K562 (cell line): ENCODE measurements around the gene ABHD16A. TPM values are rescaled to one million over a fixed set of nuclear protein-coding genes. Genes with fewer than 3 reads are reported as not detected.
A peak's percentile ranks its signal among the peaks of the same experiment; 100 is the strongest.

Experiments used
- ATAC-seq: fragments of 200-7000 bp; cut with Tn5 transposase; 3 replicates; pipeline ENCODE4 v1.9.1; 2020; ENCODE audit warnings: moderate library complexity
- BruUV-seq: library from RNA; stranded (reverse); fragments of 400-500 nt; replicated peaks from 2 replicates; lab custom pipeline; 2021; lab: Mats Ljungman, UMichigan
- CTCF ChIA-PET: fragments of 300-600 bp; formaldehyde crosslinking; extraction: SDS; loops from one replicate; lab custom pipeline; 2021; ENCODE audit warnings: low intra/inter-chr PET ratio; lab: Yijun Ruan, JAX
- POLR2A ChIA-PET: fragments of 300-600, 350-650 bp; sonication (Branson Sonifier 250); formaldehyde crosslinking; extraction: SDS; loops from one replicate; lab custom pipeline; 2021; ENCODE audit warnings: antibody characterized with exemption, inconsistent platforms; lab: Yijun Ruan, JAX
- DNase-seq, 4 experiments: peaks; one replicate each; pipeline versions ENCODE4 v3.0.0 to v3.0.0-alpha.2; 2011 to 2018; ENCODE audit warnings: low spot score in 3 of 4, mixed read lengths in 3 of 4; ENCODE audit errors: extremely low read depth in 1 of 4
- FAIRE-seq: peaks from 2 replicates; lab custom pipeline; 2011; peaks lifted over from hg19 to GRCh38; lab: Jason Lieb, UNC
- H2AFZ ChIP-seq: 2 replicates; pipeline ENCODE4 v1.6.0; 2011; ENCODE audit warnings: low read depth, low read length, control low read depth, inconsistent platforms
- H3K27ac ChIP-seq: fragments of 200-600 bp; 3 replicates; pipeline ENCODE4 v1.8.0; 2011; ENCODE audit warnings: low read depth, mild to moderate bottlenecking, control low read depth, inconsistent platforms, low read length, moderate library complexity, mixed read lengths; ENCODE audit errors: extremely low read depth
- H3K27me3 ChIP-seq, 2 experiments: fragments of 300-600 bp in 1 of 2; 2 replicates in 1 of 2; 3 replicates in 1 of 2; pipeline versions ENCODE4 v1.6.0 to v1.8.0; 2011; ENCODE audit warnings: inconsistent platforms in 2 of 2, low read length in 2 of 2, mild to moderate bottlenecking in 1 of 2, mixed read lengths in 1 of 2, moderate library complexity in 1 of 2; ENCODE audit not compliant: control insufficient read depth in 2 of 2, insufficient read depth in 2 of 2
- H3K36me3 ChIP-seq: fragments of 300-600 bp; 3 replicates; pipeline ENCODE4 v1.8.0; 2011; ENCODE audit warnings: mild to moderate bottlenecking, low read length, inconsistent platforms; ENCODE audit not compliant: control insufficient read depth, insufficient read depth
- H3K4me1 ChIP-seq, 2 experiments: fragments of 200-600 bp in 1 of 2; replicated peaks in 1 of 2; 2 replicates in 1 of 2; 3 replicates in 1 of 2; pipeline versions ENCODE4 v1.5.1 to v1.8.0; 2011; ENCODE audit warnings: inconsistent platforms in 2 of 2, low read length in 2 of 2, mild to moderate bottlenecking in 1 of 2, mixed read lengths in 1 of 2, moderate library complexity in 1 of 2; ENCODE audit not compliant: control insufficient read depth in 2 of 2, insufficient read depth in 2 of 2
- H3K4me2 ChIP-seq: 2 replicates; pipeline ENCODE4 v1.6.1; 2011; ENCODE audit warnings: low read length, control low read depth, inconsistent platforms, mixed read lengths; ENCODE audit not compliant: insufficient read depth
- H3K4me3 ChIP-seq: fragments of 200-600 bp; sonication (generic), shearing (Covaris generic); 2 replicates; pipeline ENCODE4 v1.5.1; 2016; ENCODE audit warnings: control low read depth, inconsistent platforms
- H3K79me2 ChIP-seq: fragments of 200-600 bp; 3 replicates; pipeline ENCODE4 v1.8.0; 2011; ENCODE audit warnings: low read length, inconsistent platforms; ENCODE audit not compliant: control insufficient read depth, insufficient read depth
- H3K9ac ChIP-seq, 2 experiments: 2 replicates each; pipeline versions ENCODE4 v1.6.0 to v1.6.1; 2011; ENCODE audit warnings: low read depth in 2 of 2, low read length in 2 of 2, control low read depth in 1 of 2, inconsistent platforms in 1 of 2, mild to moderate bottlenecking in 1 of 2, mixed read lengths in 1 of 2; ENCODE audit not compliant: insufficient read depth in 1 of 2
- H3K9me1 ChIP-seq: one replicate; pipeline ENCODE4 v1.6.0; 2011; ENCODE audit warnings: inconsistent platforms, mild to moderate bottlenecking, low read length, moderate library complexity; ENCODE audit not compliant: control insufficient read depth, insufficient read depth
- H3K9me3 ChIP-seq: replicated peaks from 2 replicates; pipeline ENCODE4 v1.5.1; 2011; ENCODE audit warnings: low read depth, low read length, inconsistent platforms; ENCODE audit not compliant: control insufficient read depth, insufficient read depth
- H4K20me1 ChIP-seq: replicated peaks from 2 replicates; pipeline ENCODE4 v1.6.1; 2011; ENCODE audit warnings: low read length, inconsistent platforms, mixed read lengths; ENCODE audit not compliant: control insufficient read depth, insufficient read depth
- CBFA2T3 ChIP-seq: fragments of 450-650 bp; IDR thresholded peaks from 2 replicates; pipeline ENCODE4 v1.6.1; 2017
- E2F4 ChIP-seq: sonication (generic); formaldehyde crosslinking; IDR thresholded peaks from 2 replicates; pipeline ENCODE4 v1.8.0; 2022; ENCODE audit warnings: mild to moderate bottlenecking, low read depth, missing genetic modification reagents
- EWSR1 ChIP-seq: fragments of 450-650 bp; IDR thresholded peaks from 2 replicates; pipeline ENCODE4 v1.6.1; 2018; ENCODE audit warnings: borderline replicate concordance, mild to moderate bottlenecking, low read depth, moderate library complexity; ENCODE audit not compliant: partially characterized antibody
- HES1 ChIP-seq: fragments of 450-650 bp; IDR thresholded peaks from 2 replicates; pipeline ENCODE4 v1.6.1; 2016; ENCODE audit warnings: low read depth, mild to moderate bottlenecking, moderate library complexity
- HMG20A ChIP-seq: fragments of 450-650 bp; formaldehyde crosslinking; conservative IDR thresholded peaks from 2 replicates; pipeline ENCODE4 v1.4.0; 2020; ENCODE audit warnings: mild to moderate bottlenecking, mixed read lengths
- PKNOX1 ChIP-seq: fragments of 450-650 bp; IDR thresholded peaks from 2 replicates; pipeline ENCODE4 v1.6.1; 2016
- SRF ChIP-seq, 2 experiments: fragments of 250-450, 450-650 bp in 1 of 2; sonication (Bioruptor Pico) in 1 of 2; sonication (generic) in 1 of 2; formaldehyde crosslinking; IDR thresholded peaks; 2 replicates each; pipeline versions ENCODE4 v1.5.0 to v1.5.1; 2020 to 2022; ENCODE audit warnings: mild to moderate bottlenecking in 1 of 2, missing genetic modification reagents in 1 of 2
- ZBTB12 ChIP-seq: fragments of 250-450 bp; sonication (Bioruptor Pico); IDR thresholded peaks from 2 replicates; pipeline ENCODE4 v1.4.0; 2020
- ZBTB7A ChIP-seq: IDR thresholded peaks from 2 replicates; pipeline ENCODE4 v1.6.1; 2011; ENCODE audit warnings: low read depth, mild to moderate bottlenecking, low read length, moderate library complexity, borderline replicate concordance; ENCODE audit not compliant: control insufficient read depth
- ZNF263 ChIP-seq: sonication (generic); formaldehyde crosslinking; IDR thresholded peaks from 2 replicates; pipeline ENCODE4 v1.8.0; 2022; ENCODE audit warnings: mild to moderate bottlenecking, missing genetic modification reagents, borderline replicate concordance
- ZNF592 ChIP-seq: fragments of 450-650 bp; IDR thresholded peaks from 2 replicates; pipeline ENCODE4 v1.6.1; 2017; ENCODE audit warnings: antibody characterized with exemption, mild to moderate bottlenecking
- WGBS: fragments of 100-300 bp; shearing (Covaris generic); methylation state at CpG from one replicate; pipeline ENCODE4 v1.1.6; 2016; ENCODE audit warnings: low coverage, mixed read lengths; ENCODE audit not compliant: insufficient coverage; ENCODE audit errors: missing lambda C conversion rate; 5-methylcytosine and 5-hydroxymethylcytosine counted together
- in situ Hi-C: fragments of 300-500 bp; cut with MboI; formaldehyde crosslinking; loops from 4 replicates; pipeline ENCODE4 v1.15.0; 2018; ENCODE audit warnings: inconsistent platforms, mixed read lengths
- intact Hi-C: fragments of 100-400 bp; cut with micrococcal nuclease; formaldehyde crosslinking; loops from 2 replicates; pipeline ENCODE4 v1.14.2; 2022
- polyA plus RNA-seq, 8 experiments: library from polyadenylated mRNA; depleted of rRNA in 4 of 8; stranded (reverse) in 5 of 8; unstranded in 3 of 8; fragments of >200 nt; fragmentation: Nextera tagmentation in 2 of 8; fragmentation: Illumina TruSeq in 1 of 8; extraction: Ambion mirVana in 2 of 8; extraction: Trizol in 1 of 8; gene quantifications; 2 replicates each; pipeline versions ENCODE4 v1.2.1 to v1.2.3, GENCODE V29; 2011 to 2014; ENCODE audit warnings: inconsistent platforms in 1 of 8, missing spikeins in 1 of 8
- total RNA-seq, 7 experiments: library from RNA; depleted of rRNA in 6 of 7; stranded (reverse); fragments of >200 nt in 6 of 7; fragmentation: Illumina TruSeq in 2 of 7; extraction: Trizol in 2 of 7; gene quantifications; 2 replicates each; pipeline versions ENCODE4 v1.2.1 to v1.2.3, GENCODE V29; 2011 to 2021; ENCODE audit warnings: low replicate concordance in 1 of 7

Gene ABHD16A
- total and polyA plus RNA-seq, 9 of the 15 experiments (the other 6 are each of a cell fraction or from before 2014, with no cell fraction given) = 25.8 to 120 (median 81.6) TPM

- peak; percentile 45; the same call in 1 of the 2 replicates for TF ChIP-seq E2F4
Observed at GRCh38 chr6:31707701-31708100, 4.6 kb upstream of the ABHD16A start (continued).

- Histone ChIP-seq H3K4me3 (no peak within 1 kb of the TSS), H3K4me2 (peak within 1 kb of the TSS; percentile 44), H3K36me3 (peaks cover 4% of the 10 kb centered on the region; the same call in 2 of the 3 replicates), H3K27me3 (no peaks in the 10 kb centered on the region), H3K9me3 (no peaks in the 10 kb centered on the region), H3K9me1 (no peaks in the 10 kb centered on the region), H3K27ac (peak within 1 kb of the TSS; percentile 23), H3K4me1 (peaks cover 35 to 37% of the 10 kb centered on the region in 2 experiments), H4K20me1 (no peaks in the 10 kb centered on the region; the same call in 1 of the 2 replicates), H3K9ac (peak within 1 kb of the TSS; percentile 23 to 46; a peak in 3 of 4 replicates), H2AFZ (peak within 1 kb of the TSS; percentile 91), H3K79me2 (peaks cover 19% of the 10 kb centered on the region)
- FAIRE-seq = no peak
- no TSS peak for BruUV-seq
- 0 out of 3 replicates have a peak, but pooled peaks have one; percentile 0 for ATAC-seq
- POLR2A ChIA-PET = interaction anchor here (0.6 to 12.4 kb wide), 7 partner anchors 9 to 989 kb away, joined by 3 to 223 read pairs (median 4); partner anchors contain the start of genes DDAH2, LY6G6C, LY6G6D and MDC1
- in situ Hi-C loops = no loop called here
- 8% methylated on average over 3 of the region's 3 CpGs for WGBS
- intact Hi-C loops = no loop called here
- CTCF ChIA-PET = no interaction called here
- DNase-seq = peak in 2 of 4 experiments; percentile 65 to 75
- TF ChIP-seq ZBTB12 (CRISPR knock-in tag) (no peak), ZNF263 (CRISPR knock-in tag) (0 out of 2 replicates have a peak, but pooled peaks have one; percentile 21), HES1 (no peak), CBFA2T3 (peak; percentile 73), ZNF592 (peak; percentile 44; the same call in 1 of the 2 replicates), EWSR1 (no peak), HMG20A (no peak), ZBTB7A (peak; percentile 53; the same call in 1 of the 2 replicates), PKNOX1 (peak; percentile 37; the same call in 1 of the 2 replicates), SRF (CRISPR knock-in tag; IDR thresholded peaks at IDR 0.05) (peak in 1 of 2 experiments; percentile 83; a peak in 1 of 4 replicates)
Observed at GRCh38 chr6:31706599-31706998, 3.5 kb upstream of the ABHD16A start, which contains the start of gene LY6G6F. Gene LY6G6F (plus strand): TSS chr6:31706866. CDS start chr6:31706907, 41 bp downstream.
